COLO829 (cell line): ENCODE data around the gene TTC16.

ENCODE experiments used
- DNase-seq: peaks from one replicate; pipeline ENCODE4 v3.0.0; 2012; ENCODE audit warnings: low spot score

The TTC16 gene, protein sequence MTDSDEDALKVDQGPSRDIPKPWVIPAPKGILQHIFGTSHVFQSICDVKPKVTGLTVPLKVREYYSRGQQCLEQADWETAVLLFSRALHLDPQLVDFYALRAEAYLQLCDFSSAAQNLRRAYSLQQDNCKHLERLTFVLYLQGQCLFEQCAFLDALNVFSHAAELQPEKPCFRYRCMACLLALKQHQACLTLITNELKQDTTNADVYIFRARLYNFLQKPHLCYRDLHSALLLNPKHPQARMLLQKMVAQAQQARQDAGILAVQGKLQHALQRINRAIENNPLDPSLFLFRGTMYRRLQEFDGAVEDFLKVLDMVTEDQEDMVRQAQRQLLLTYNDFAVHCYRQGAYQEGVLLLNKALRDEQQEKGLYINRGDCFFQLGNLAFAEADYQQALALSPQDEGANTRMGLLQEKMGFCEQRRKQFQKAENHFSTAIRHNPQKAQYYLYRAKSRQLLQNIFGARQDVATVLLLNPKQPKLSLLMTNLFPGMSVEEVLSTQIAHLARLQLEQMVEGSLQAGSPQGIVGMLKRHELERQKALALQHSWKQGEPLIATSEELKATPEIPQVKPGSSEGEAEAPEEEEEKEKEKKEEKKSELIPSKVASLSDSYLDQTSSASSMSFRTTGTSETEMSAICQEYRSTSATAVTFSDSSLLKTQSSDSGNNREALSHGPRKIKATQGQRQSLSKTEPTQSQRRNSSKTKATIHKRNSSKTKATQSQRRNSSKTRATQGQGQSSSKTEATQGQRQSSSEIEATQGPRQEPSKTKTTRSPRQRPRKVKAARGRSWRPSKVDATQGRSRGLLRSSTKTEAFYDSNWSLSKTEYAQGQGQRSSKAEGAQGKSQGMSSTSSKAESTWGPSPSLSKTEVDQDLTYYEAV

DNA sequence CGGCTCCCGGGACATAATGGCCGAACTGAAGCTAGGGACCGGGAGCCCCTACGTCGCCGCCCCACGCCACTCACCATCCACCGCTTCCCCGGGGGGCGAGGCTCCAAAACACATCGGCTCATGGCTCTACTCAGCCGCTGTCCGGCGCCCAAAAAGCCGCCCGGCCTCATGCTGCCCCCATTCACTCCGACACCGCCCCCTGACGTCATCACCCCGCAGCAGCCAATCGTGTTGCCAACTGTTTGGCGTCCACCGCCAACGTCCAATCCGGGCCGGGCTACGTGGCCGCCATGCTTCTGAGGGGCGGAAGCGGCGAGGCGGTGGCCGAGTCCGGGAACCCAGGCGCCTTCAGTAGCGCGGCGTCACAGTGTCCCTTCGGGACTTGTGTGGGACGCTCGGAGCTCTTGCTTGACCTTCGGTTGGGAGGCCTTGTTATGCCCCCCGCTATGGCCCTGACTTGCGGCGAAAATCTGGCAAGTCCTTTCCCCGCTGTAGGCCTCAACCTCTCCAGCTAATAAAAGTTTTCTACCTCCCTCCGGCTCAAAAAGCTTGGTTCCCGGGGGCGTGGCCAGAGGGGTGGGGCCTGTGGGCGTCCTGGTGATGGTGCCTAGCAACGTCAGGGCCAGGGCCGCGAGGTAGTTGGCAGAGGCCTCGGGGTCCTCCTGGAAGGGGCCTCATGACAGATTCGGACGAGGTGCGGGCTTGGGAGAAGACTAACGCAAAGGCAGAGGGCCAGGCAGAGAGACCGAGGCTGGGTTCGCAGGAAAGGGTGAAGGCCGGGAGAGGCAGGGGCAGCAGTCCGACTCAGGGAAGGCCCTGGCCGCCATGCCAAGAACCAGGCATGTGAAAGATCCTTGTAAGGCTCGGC lies at the start of gene TTC16, which contains the start of gene PTRH1:
TSS of gene TTC16 (plus strand) at position 610 of the 868 bp plus-strand sequence. CDS start at position 677, 67 bp downstream.
TSS of gene PTRH1 (minus strand) at position 194 of the 868 bp plus-strand sequence. CDS start at position 170, 24 bp downstream.
- DNase-seq = peak; percentile 99

DNA sequence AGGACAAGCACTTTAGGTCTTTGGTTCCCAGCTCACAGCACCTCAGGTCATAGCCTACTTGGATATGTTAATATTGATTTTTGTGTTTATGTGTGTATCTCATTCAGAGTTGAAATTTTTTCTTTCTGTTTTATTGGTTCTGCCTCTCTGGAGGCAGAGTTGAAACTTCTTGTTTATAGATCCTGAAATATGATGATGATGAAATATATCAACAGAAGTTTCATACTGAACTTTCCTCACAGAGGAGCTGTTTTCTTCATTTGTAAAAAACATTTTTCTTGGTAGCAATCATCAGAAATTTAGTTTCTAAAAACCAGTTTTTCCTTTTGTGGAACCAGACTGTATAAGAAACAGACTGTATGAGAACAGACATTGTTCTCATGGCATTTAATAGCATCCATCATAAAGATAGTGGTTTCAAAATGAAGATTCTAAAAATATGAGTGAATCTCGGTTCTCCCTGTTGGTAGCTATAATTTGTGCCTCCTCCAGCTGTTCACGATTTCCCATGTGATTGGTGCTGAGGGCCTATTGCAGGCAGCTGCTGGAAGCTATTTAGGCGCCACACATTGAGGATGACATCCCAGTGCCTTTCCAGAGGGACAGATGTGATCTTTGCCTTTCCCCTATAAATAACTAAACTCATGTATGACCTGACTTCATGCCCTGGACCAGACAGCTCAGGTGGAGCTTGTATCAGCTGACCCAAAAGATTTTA lies 48.6 kb upstream of the TTC16 start:
- no peak for DNase-seq

DNA sequence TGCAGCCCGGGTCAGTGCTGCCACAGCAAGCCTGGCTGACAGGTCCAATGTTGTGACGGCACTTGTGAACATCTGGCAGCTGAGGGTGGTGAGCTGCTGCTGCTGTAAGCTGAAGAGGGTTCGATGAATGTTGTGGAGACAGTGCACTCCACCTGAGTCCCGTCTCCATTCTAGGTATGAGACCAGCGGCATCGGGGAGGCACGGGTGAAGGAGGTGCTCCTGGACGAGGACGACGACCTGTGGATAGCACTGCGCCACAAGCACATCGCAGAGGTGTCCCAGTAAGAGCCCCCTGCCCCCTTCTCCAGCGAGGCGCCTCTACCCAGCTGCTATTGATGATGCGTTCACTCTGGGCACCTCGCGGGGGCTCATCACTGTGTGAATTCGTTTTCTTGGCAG lies 48.0 kb upstream of the TTC16 start:
- DNase-seq = no peak

DNA sequence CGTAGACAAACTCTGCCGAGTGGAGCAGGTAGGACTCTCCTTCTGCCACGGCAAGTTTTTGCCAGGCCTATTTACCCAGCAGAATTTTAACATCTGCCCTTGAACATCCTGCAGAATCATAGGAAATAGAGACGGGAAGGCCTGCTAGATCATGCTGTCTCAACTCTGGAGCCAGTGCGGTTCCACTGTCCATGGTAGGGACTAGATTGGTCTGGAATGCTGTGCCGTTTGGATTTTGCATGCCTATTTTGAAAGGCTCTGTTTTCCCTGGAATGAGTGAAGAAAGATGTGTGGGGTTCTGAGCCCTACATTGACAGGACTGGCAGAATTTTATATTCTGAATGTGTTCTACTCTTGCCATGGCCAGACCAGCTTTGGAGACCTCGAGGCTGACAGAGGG lies 42.6 kb upstream of the TTC16 start:
- DNase-seq = no peak

DNA sequence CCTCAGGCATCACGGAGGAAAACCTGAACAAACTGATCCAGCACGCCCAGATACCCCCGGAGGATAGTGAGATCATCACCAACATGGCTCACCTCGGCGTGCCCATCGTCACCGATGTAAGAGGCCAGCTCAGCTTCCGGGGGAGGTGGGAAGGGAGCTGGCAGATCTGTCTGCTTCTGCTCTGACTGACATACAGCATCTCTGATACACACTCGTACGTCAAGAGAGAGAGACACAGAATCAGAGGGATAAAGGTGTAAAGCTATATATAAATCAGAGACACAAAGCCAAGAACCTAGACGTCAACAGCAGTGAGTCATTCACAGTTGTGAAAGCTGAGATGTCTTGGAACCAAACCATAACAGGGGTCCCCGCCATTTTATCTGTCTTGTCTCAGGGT lies 39.2 kb upstream of the TTC16 start:
- no peak for DNase-seq

DNA sequence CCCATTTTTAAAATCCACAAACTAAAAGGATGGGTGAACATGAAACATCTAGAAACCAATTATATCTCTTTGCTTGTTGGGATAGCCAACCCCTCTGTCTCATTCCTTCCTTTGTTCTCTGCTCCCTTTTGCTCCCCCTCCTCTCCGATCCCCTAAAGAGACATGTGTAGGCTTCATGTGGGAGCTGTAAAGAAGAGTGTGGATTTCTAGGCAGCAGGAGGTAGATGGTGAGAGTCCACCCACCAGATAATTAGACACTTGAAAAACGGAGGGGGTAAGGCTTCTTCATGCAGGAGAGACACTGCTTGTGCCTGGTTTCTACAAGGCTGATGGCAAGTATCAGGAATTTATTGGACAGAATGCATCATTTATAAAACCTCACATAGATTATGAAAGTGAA lies 36.4 kb upstream of the TTC16 start:
- DNase-seq = no peak

DNA sequence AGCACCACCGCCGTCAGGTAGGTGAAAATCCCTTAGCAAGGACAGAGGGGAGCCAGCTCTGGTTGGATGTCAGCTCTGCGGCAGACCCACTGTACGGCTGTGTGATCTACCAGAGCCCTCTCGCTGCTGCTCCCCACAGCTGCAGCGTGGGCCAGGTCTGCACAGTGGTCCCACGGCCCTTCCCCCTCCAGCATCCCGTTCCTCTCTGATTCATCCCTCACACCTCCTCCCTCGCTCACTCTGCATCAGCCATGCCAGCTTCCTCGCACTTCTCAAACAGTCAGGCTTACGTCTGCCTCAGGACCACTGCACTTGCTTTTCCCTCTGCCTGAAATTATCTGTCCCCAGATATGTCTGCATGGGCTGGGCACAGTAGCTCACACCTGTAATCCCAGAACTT lies 35.7 kb upstream of the TTC16 start:
- DNase-seq = no peak

DNA sequence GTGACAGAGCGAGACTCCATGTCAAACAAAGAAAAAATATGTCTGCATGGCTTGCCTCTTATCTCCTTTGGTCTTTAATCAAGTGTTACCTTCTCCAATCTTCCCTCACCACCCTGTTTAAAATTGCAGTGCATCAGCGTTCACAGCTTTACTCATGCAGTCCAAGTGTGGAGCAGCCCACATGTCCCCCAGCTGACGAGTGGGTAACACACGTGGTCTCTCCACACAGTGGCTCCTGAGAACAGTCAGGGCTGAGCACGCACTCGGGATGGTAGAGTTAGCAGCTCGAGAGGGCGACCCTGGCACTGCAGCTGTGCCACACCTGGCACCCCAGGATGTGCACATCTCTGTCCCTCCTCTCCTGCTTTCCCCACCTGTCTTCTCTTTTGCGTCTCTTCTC lies 35.0 kb upstream of the TTC16 start:
- DNase-seq = no peak

DNA sequence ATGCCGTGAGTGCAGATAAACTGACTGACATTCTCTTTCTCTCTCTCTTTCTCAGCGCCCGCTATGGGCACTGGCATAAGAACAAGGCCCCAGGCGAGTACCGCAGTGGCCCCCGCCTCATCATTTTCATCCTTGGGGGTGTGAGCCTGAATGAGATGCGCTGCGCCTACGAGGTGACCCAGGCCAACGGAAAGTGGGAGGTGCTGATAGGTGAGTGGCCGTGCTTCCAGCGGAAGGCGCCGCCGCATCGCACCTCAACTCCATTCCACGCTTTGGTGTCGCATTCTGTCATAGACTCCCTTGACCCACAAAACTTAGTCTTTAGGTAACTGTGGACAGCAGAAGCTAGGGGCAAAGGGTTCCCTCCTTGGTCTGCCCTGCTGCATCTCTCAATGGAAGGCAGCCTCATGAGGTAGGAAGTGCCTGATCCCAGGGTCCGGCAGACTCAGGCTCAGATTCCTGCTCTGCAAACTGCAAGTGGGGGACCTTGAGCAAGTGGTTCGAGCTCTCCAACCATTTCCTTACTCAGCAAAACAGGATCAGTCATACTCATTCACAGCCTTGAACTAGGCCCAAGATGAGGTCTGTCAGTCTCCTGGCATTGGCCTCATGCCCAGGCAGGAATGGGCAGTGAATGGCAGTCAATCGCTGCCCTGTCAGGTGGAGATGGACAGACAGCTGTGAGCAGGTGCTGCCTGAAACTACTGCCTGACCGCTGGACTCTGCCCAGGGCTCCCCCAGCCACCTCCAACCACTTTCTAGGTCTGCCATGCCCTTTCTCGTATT lies 33.3 kb upstream of the TTC16 start:
- no peak for DNase-seq

DNA sequence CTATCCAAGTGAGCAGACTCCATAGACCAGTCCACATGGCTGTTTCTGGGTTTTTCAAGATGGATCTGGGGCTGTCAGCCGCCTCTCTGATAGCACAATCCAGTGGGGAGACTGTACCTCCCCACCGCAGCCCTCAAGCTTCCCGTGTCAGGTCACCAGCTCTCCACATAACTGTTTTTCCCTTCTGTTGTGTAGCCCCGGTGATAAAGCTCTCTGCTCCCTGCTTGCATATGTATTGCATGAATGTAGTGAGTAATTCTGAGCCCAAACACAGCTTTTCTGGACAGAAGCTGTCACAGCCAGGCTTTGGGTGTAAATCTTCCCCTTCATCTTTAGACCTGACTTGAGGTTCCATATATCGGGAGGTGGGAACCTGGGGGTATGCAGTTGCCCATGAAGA lies 32.2 kb upstream of the TTC16 start:
- no peak for DNase-seq

DNA sequence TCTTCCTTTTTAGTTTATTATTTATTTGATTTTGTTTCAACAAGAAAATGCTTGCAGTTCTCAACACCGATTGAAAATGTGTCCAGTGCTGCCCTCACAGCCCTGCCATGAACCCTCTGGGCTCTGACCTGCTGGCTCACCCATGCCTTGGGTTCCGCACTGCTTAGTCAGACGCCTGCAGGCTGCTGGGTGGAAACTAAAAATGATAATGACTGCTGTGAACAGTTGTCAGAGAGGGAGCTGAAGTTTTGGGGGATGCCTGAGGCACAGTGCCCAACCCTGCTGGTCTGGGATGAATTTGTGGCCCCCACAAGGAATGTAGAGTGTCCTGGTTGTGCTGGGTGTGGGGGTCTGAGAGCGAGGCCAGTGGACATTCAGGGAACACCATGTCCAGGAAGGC lies 31.3 kb upstream of the TTC16 start:
- DNase-seq = no peak

DNA sequence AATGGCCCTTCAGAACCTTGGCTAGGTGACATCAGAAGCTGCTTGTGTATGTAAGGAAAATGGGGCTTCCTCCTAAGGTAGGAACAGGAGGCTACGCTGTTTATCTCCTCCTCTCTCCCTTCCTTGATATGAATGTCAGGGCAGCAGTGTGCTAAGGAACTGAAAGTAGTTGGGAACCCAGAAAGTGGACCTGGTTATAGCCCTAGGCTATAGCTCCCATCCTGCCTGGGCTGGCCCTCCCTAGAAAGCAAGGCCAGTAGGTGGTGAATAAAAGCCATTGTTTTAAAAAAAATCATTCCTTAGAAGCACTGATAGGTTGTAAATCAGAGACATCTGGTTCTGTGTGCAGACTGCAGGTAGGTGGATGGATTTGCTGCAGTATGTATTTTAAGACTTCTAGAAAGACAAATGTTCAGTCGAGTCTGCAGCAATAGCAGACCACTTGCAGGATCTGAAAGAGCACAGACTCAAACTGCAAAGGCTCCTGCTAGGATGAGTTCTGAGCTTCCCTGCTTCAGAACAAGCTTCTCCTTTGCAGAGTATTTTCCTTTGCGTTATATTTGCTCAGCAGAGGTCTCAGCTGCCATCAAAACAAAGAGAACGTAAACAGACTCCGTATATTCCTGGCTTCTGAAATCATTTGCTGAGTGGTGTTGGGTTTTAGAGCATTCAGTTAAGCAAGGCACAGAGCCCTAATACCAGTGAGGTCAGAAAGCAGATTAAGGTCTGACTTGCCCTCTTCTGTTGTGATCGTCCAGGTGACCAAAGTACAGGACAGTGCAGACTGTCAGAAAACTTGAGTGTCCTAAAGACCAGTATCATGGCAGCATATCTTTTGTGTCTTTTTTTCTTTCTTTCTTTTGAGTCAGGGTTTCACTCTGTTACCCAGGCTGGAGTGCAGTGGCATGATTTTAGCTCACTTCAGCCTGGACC lies 29.2 kb upstream of the TTC16 start:
- DNase-seq = no peak

DNA sequence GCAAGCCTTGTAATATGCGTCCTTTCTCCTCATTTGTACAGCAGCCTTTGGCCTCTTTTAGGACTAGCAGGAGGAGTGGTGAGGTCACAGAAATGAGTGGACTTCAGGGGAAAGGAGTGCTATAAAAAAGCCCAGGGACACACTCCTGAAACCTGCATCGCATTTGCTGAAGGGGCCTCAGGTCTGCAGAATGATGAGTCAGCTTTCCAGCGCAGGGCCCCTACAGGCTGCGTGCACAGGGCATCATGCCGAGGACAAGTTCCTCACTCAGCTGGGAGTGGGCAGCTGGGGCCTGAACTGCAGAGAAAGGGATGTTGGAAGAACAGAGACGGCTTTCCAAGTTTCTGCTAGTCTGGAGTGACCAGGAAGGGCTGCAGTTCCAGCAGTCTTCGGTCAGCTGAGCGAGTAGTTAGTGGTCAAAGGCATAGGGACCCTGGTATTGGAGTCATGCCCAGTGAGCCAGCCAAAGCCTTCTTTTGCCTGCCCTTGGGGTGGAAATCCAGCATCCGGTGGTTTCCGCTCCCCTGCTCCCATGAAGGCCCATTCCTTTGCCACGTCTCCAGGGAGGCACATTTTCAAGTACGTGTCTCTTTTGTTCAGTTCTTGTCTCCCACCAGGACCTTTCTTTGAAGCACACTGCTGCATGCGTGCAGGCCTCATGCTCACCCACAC lies 26.4 kb upstream of the TTC16 start:
- no peak for DNase-seq

DNA sequence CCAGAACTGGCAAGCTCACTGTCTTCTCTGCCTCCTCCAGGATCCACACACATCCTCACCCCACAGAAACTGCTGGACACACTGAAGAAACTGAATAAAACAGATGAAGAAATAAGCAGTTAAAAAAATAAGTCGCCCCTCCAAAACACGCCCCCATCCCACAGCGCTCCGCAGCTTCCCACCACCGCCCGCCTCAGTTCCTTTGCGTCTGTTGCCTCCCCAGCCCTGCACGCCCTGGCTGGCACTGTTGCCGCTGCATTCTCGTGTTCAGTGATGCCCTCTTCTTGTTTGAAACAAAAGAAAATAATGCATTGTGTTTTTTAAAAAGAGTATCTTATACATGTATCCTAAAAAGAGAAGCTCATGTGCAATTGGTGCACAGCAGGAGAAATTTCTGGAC lies 25.1 kb upstream of the TTC16 start:
- no peak for DNase-seq

DNA sequence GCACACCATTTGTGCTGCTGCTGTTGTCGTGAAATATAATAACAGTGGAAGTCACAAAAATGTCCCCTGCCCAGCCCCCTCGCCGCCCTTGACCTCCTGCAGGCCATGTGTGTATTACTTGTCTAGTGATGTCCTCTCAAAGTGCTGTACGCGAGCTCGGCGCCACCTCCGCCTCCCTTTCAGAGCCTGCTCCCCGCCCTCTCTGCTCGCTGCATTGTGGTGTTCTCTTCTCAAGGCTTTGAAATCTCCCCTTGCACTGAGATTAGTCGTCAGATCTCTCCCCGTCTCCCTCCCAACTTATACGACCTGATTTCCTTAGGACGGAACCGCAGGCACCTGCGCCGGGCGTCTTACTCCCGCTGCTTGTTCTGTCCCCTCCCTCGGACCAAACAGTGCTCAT lies 23.8 kb upstream of the TTC16 start:
- DNase-seq = no peak

DNA sequence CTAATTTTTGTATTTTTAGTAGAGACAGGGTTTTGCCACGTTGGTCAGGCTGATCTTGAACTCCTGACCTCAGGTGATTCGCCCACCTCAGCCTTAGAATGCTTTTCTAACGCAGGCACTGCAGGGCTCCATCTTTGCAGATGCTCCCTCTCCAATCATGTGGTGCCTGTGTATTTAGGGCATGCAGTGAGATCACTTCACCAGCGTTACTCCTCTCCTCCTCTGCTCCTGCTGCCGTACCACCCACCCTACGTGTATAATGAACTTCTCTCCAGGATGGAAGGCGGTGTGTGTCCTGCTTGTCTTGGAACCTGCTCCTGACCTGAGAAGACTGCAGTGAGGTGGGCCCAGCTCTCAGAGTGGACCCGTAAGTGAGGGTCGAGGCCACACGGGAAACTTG lies 22.7 kb upstream of the TTC16 start:
- no peak for DNase-seq

DNA sequence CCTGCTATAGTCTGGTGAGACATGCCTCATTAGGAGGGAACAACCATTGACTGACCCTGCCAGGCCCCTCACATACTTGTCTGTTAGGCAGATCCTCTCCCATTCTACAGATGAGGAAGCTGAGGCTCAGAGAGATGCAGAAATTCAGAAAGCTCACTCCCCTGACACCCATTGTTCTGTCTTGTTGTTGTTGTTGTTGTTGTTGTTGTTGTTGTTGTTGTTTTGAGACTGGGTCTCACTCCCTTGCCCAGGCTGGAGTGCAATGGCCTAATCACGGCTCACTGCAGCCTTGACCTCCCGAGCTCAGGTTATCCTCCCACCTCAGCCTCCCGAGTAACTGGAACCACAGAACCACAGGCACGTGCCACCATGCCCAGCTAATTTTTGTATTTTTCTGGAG lies 22.2 kb upstream of the TTC16 start:
- no peak for DNase-seq

DNA sequence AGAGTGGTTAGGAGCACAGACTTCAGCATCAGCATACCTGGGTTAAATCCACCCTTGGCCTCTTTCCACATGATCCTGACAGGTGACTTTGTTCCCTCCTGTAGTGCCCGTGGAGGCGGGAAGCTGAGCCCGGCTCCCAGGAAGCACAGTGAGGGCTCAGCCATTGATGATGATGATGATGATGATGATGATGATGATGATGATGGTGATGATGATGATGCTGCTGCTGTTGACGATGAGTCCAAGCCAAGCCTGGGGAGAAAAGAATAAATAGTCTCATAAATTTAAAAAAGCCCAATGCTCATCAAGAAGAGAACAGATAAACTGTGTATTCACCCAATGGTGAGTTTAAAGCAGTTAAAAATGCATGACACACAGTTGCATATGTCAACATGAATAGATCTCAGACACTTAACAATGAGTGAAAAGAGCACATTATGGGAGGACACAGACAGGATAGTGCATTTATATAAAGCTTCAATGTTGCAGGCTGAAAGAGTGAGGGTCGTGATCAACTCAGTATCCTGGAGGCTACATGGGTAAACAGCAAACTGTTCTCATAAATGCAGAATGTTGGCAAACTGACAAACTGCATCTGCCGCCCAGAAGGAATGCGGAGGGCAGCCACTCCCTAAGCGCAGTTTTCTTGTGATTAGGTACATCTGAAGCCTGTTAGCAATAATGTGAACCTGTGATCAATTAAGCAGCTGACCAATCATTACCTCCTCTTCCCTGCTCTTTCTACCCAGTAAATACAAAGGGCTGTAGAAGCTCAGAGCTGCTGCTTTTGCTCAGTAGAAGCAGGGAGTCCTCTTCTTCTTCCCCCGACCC lies 20.8 kb upstream of the TTC16 start:
- DNase-seq = no peak
